ENCODE results near the gene INSC. TPM values are rescaled to one million over a fixed set of nuclear protein-coding genes. Genes with fewer than 3 reads are reported as not detected.

INSC gene
- total and polyA plus RNA-seq, 2 of the 4 experiments (the other 2 are of a cell fraction) = 0.53 to 1.4 TPM

DNA sequence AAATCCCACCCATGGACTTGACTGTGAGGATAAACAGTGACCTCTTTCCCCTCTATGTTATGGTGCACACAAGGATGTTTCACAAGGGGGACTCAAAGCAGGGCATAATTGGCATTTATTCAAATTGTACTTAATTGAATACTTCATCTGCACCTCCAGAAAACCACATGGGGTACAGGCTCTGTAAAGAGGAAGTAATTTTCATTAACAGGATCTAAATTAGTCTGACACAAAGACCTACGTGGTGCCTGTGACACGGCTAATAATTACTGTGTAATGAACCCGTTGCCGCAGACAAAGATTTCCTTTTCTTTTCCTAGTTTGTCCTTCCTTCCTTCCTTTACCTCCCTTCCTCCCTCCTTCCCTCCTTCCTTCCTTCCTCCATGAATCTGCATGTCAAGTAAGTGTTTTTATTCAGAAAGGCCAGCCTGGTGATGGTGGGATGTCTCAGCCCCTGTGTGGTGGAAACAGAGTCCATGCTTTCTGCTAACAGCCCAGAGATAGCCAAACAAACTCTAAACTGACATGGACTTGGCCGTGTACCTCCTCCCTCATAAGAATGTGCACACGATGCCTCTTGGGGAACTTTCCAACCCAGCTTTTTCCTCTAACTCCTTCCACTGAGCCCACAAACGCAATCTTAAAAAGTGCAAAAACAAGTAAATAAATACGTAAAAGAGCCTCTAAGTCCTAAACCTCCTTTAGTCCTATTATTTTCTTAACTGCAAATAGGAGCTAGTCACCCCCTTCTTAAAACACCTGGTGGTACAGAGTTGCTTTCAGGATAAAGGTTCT lies 118.8 kb downstream of the INSC start:
- Histone ChIP-seq H4K91ac (ENCODE audit: insufficient read depth, low read depth, low read length) (no peak overlapping the region), H2AK9ac (replicated peaks; ENCODE audit: low read depth, low read length, poor library complexity) (no peak overlapping the region), H2BK20ac (ENCODE audit: low read depth, low read length) (no peak overlapping the region), H2AFZ (replicated peaks; ENCODE audit: low read length, poor library complexity) (no peak overlapping the region), H3K9me1 (ENCODE audit: insufficient read depth, low read length) (peaks cover 4% of the 10 kb centered on the region; the same call in 1 of the 2 replicates), H2AK5ac (ENCODE audit: low read depth, low read length) (no peak overlapping the region), H3K36me3 (ENCODE audit: control insufficient read depth, insufficient read depth, low read length) (no peaks in the 10 kb centered on the region), H3K23ac (ENCODE audit: low read depth, low read length) (no peak overlapping the region), H3K4me1 (ENCODE audit: control insufficient read depth, insufficient read depth, low read length) (no peaks in the 10 kb centered on the region; the same call in 1 of the 2 replicates), H3K27me3 (ENCODE audit: control insufficient read depth, insufficient read depth, low read length) (no peaks in the 10 kb centered on the region), H3K4me2 (ENCODE audit: low read depth, low read length) (no peak overlapping the region), H3K4me3 (ENCODE audit: insufficient read depth, low read depth, low read length) (no peak overlapping the region), H4K5ac (ENCODE audit: low read depth, low read length) (no peak overlapping the region), H3K4ac (ENCODE audit: low read depth, low read length) (no peak overlapping the region), H4K20me1 (ENCODE audit: insufficient read depth, low read length) (no peaks in the 10 kb centered on the region), H4K8ac (ENCODE audit: low read depth in 2 of 2, low read length in 2 of 2) (no peak overlapping the region), H3K14ac (replicated peaks; ENCODE audit: low read depth, low read length) (no peak overlapping the region), H3K9me3 (ENCODE audit: control insufficient read depth, insufficient read depth, low read length) (no peaks in the 10 kb centered on the region), H2BK15ac (ENCODE audit: low read depth, low read length) (no peak overlapping the region), H3K18ac (ENCODE audit: low read depth, low read length) (no peak overlapping the region), H2BK5ac (ENCODE audit: low read depth, low read length, poor library complexity, severe bottlenecking) (no peak overlapping the region), H3K56ac (ENCODE audit: extremely low read depth, insufficient read depth, low read length) (no peak overlapping the region), H3K79me1 (ENCODE audit: low read depth in 1 of 2, low read length in 2 of 2) (no peaks in the 10 kb centered on the region), H2BK120ac (ENCODE audit: low read depth, low read length) (no peak overlapping the region), H3K9ac (ENCODE audit: low read depth, low read length) (no peak overlapping the region), H3K27ac (ENCODE audit: insufficient read depth, low read length) (no peak overlapping the region)
- POLR2A ChIA-PET (ENCODE audit: unreplicated experiment) = no interaction called here
- no peak for ATAC-seq (ENCODE audit: low read depth)
- 0% methylated on average over 2 of the region's 8 CpGs; no CpG with 5 or more reads in 1 of the 2 experiments for WGBS, 2 experiments (ENCODE audit: extremely low coverage in 2 of 2, insufficient read length in 1 of 2)
- no TSS peak for BruUV-seq (replicated peaks)
- TF ChIP-seq SMC3 (IDR thresholded peaks at IDR 0.05; ENCODE audit: low read depth, low read length) (no peak), BHLHE40 (IDR thresholded peaks at IDR 0.05; ENCODE audit: low read depth, low read length) (no peak), CEBPB (IDR thresholded peaks at IDR 0.05; ENCODE audit: low read depth, low read length) (no peak), NFE2L2 (IDR thresholded peaks at IDR 0.05; ENCODE audit: low read depth, low read length) (no peak), RFX5 (IDR thresholded peaks at IDR 0.05; ENCODE audit: low read depth, low read length) (no peak), MAFK (IDR thresholded peaks at IDR 0.05; ENCODE audit: low read depth, low read length) (no peak)
- DNase-seq = no peak
- dilution Hi-C loops (cut with HindIII; ENCODE audit: low sequenced_read_pairs, unreplicated experiment) = no loop called here
- CTCF ChIA-PET = no interaction called here
- intact Hi-C loops (cut with micrococcal nuclease) = no loop called here
- in situ Hi-C loops (cut with MboI; ENCODE audit: low sequenced_read_pairs) = no loop called here
